Endothelial cell of umbilical vein (primary cell): ENCODE measurements around the gene WAC. TPM values are rescaled to one million over a fixed set of nuclear protein-coding genes. Genes with fewer than 3 reads are reported as not detected.
A peak's percentile ranks its signal among the peaks of the same experiment; 100 is the strongest.

Experiments used
- BruUV-seq: library from RNA; stranded (reverse); fragments of 400-500 nt; replicated peaks from 2 replicates; lab custom pipeline; 2021; lab: Mats Ljungman, UMichigan
- CTCF ChIA-PET: fragments of 300-600, 350-600 bp; sonication (Branson Sonifier 250); formaldehyde crosslinking; loops from one replicate; lab custom pipeline; 2021; ENCODE audit warnings: antibody characterized with exemption, inconsistent platforms; lab: Charles Lee
- POLR2A ChIA-PET: fragments of 300-600, 350-600 bp; sonication (Branson Sonifier 250); formaldehyde crosslinking; loops from one replicate; lab custom pipeline; 2021; ENCODE audit warnings: antibody characterized with exemption, inconsistent platforms; lab: Charles Lee
- DNase-seq: peaks from one replicate; pipeline ENCODE4 v3.0.0-alpha.2; 2011; ENCODE audit warnings: low read depth, low spot score
- FAIRE-seq: peaks from 2 replicates; lab custom pipeline; 2011; peaks lifted over from hg19 to GRCh38; lab: Jason Lieb, UNC
- H2AFZ ChIP-seq: 2 replicates; pipeline ENCODE4 v1.6.0; 2012; ENCODE audit warnings: low read depth, low read length, control low read depth, inconsistent platforms
- H3K27ac ChIP-seq: 2 replicates; pipeline ENCODE4 v1.5.1; 2011; ENCODE audit warnings: low read depth, mild to moderate bottlenecking, control low read depth, low read length, moderate library complexity; ENCODE audit not compliant: insufficient read depth
- H3K27me3 ChIP-seq, 2 experiments: 2 replicates each; pipeline versions ENCODE4 v1.6.0 to v1.6.1; 2011; ENCODE audit warnings: low read length in 2 of 2, mixed read lengths in 1 of 2; ENCODE audit not compliant: control insufficient read depth in 2 of 2, insufficient read depth in 2 of 2
- H3K36me3 ChIP-seq, 2 experiments: 2 replicates in 1 of 2; 3 replicates in 1 of 2; pipeline ENCODE4 v1.5.1; 2011; ENCODE audit warnings: low read length in 2 of 2, mild to moderate bottlenecking in 1 of 2, moderate library complexity in 1 of 2; ENCODE audit not compliant: control insufficient read depth in 2 of 2, insufficient read depth in 2 of 2; ENCODE audit errors: extremely low read depth in 1 of 2
- H3K4me1 ChIP-seq: 3 replicates; pipeline ENCODE4 v1.5.1; 2011; ENCODE audit warnings: mild to moderate bottlenecking, low read length; ENCODE audit not compliant: control insufficient read depth, insufficient read depth; ENCODE audit errors: extremely low read depth
- H3K4me2 ChIP-seq: 2 replicates; pipeline ENCODE4 v1.6.1; 2011; ENCODE audit warnings: low read length, control low read depth, mixed read lengths; ENCODE audit not compliant: insufficient read depth
- H3K4me3 ChIP-seq, 3 experiments: fragments of 200-600 bp in 1 of 3; sonication (generic), shearing (Covaris generic) in 1 of 3; replicated peaks in 1 of 3; 2 replicates each; pipeline ENCODE4 v1.5.1; 2011 to 2016; ENCODE audit warnings: control low read depth in 3 of 3, low read length in 3 of 3, mild to moderate bottlenecking in 2 of 3, inconsistent platforms in 1 of 3, low read depth in 1 of 3, moderate library complexity in 1 of 3; ENCODE audit not compliant: insufficient read depth in 1 of 3
- H3K79me2 ChIP-seq: 2 replicates; pipeline ENCODE4 v1.6.0; 2012; ENCODE audit warnings: low read length, inconsistent platforms; ENCODE audit not compliant: control insufficient read depth, insufficient read depth
- H3K9ac ChIP-seq: replicated peaks from 2 replicates; pipeline ENCODE3; 2011; ENCODE audit warnings: low read length, control low read depth; ENCODE audit not compliant: insufficient read depth; ENCODE audit errors: extremely low read depth
- H3K9me1 ChIP-seq: replicated peaks from 3 replicates; pipeline ENCODE4 v1.6.0; 2011; ENCODE audit warnings: mild to moderate bottlenecking, low read length; ENCODE audit not compliant: control insufficient read depth, insufficient read depth; ENCODE audit errors: extremely low read depth
- H3K9me3 ChIP-seq: replicated peaks from 2 replicates; pipeline ENCODE4 v1.5.1; 2012; ENCODE audit warnings: low read length, inconsistent platforms; ENCODE audit not compliant: control insufficient read depth, insufficient read depth
- H4K20me1 ChIP-seq: replicated peaks from 2 replicates; pipeline ENCODE3; 2011; ENCODE audit warnings: mild to moderate bottlenecking, low read length; ENCODE audit not compliant: control insufficient read depth, insufficient read depth; ENCODE audit errors: extremely low read depth
- EZH2 ChIP-seq: IDR thresholded peaks from 2 replicates; pipeline ENCODE4 v1.6.1; 2012; ENCODE audit warnings: borderline replicate concordance, low read depth, mild to moderate bottlenecking, moderate library complexity, low read length, inconsistent platforms; ENCODE audit not compliant: severe bottlenecking
- FOS ChIP-seq: IDR thresholded peaks from 2 replicates; pipeline ENCODE4 v1.6.1; 2011; ENCODE audit warnings: mild to moderate bottlenecking, low read length, moderate library complexity, borderline replicate concordance; ENCODE audit not compliant: insufficient read depth
- GATA2 ChIP-seq: IDR thresholded peaks from 2 replicates; pipeline ENCODE4 v1.7.0; 2011; ENCODE audit warnings: low read depth, mild to moderate bottlenecking, moderate library complexity, mixed read lengths, low read length; ENCODE audit not compliant: insufficient read length, insufficient read depth
- JUN ChIP-seq: IDR thresholded peaks from 2 replicates; pipeline ENCODE4 v1.6.1; 2011; ENCODE audit warnings: borderline replicate concordance, low read depth; ENCODE audit not compliant: insufficient read length, insufficient read depth
- MYC ChIP-seq: IDR thresholded peaks from one replicate; pipeline ENCODE4 v1.6.1; 2011; ENCODE audit warnings: mild to moderate bottlenecking, low read depth, low read length
- POLR2A ChIP-seq: IDR thresholded peaks from 2 replicates; pipeline ENCODE4 v1.6.1; 2012; ENCODE audit warnings: low read depth, mild to moderate bottlenecking, control low read depth, low read length
- POLR2AphosphoS5 ChIP-seq: IDR thresholded peaks from 2 replicates; pipeline ENCODE4 v1.6.1; 2012; ENCODE audit warnings: low read depth, mild to moderate bottlenecking, control low read depth, low read length, moderate library complexity; ENCODE audit not compliant: insufficient read depth
- dilution Hi-C: fragments of 300-500 bp; cut with MboI; formaldehyde crosslinking; loops from one replicate; pipeline ENCODE4 v1.15.0; 2019; ENCODE audit warnings: low sequenced_read_pairs; ENCODE audit not compliant: extremely low pct_ligation_motif_present
- intact Hi-C: fragments of 100-400 bp; cut with micrococcal nuclease; formaldehyde crosslinking; loops from one replicate; pipeline ENCODE4 v1.10.0; 2022
- polyA plus RNA-seq, 4 experiments: library from polyadenylated mRNA; depleted of rRNA in 3 of 4; stranded (reverse) in 3 of 4; unstranded in 1 of 4; fragments of >200 nt; gene quantifications; 2 replicates each; pipeline versions ENCODE4 v1.2.1 to v1.2.3, GENCODE V29; 2011 to 2012; ENCODE audit warnings: missing spikeins in 1 of 4
- total RNA-seq: library from RNA; stranded (reverse); gene quantifications from 2 replicates; pipeline ENCODE4 v1.2.3, GENCODE V29; 2021
- TF ChIP-seq, protein P1 (sequence below), 2 donors: IDR thresholded peaks; 1 replicate in 1 of 2; 2 replicates in 1 of 2; pipeline ENCODE4 v1.5.1; 2011; ENCODE audit warnings: low read length in 2 of 2, mild to moderate bottlenecking in 2 of 2, moderate library complexity in 2 of 2, control low read depth in 1 of 2, inconsistent platforms in 1 of 2, low read depth in 1 of 2; ENCODE audit not compliant: insufficient read depth in 1 of 2; ENCODE audit errors: extremely low read depth in 1 of 2
- TF ChIP-seq, protein P2 (sequence below): IDR thresholded peaks from 2 replicates; pipeline ENCODE4 v1.6.1; 2011; ENCODE audit not compliant: insufficient read depth, insufficient read length

The WAC gene
- total and polyA plus RNA-seq, 2 donors (not counting 3 experiments of a cell fraction or from before 2014, with no cell fraction given): 49.2 to 101 TPM

DNA sequence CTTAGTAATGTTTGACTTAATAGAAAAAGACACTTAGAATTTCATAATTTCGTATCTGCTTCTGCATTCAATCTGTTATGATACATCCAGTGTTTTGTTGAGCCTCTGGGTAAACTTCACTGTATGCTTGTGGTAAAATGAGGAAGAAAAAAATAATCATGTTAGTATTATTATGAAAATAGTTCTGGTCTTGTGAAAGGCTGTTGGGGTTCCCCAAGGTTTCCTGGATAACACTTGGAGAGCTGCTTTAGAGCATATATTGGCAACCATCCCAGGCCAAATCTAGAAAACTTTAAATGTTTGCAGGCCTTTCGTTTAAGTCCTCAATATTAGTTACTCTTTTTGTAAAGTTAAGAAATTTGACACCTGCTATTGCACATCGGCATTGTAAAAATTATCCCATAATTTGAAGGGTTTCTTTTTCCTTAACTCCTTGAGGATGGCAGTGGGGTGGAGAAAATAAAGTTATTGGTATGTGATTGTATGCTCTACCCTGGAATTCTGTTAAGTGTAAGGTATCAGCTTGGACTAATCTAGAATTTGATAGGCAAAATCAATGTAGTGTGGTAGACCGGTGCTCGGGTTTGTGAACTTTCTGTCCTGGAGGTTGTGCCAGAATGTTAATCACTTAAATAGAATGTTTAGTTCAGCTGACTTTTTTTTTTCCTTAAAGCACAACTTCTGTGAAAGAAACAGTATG is 54.5 kb downstream of the WAC start:
- no TSS peak for BruUV-seq
- Histone ChIP-seq H3K27ac (no peak overlapping the region), H3K9me1 (no peaks in the 10 kb centered on the region), H3K79me2 (peaks cover 92% of the 10 kb centered on the region), H3K27me3 (no peaks in the 10 kb centered on the region), H3K36me3 (peaks cover 16 to 23% of the 10 kb centered on the region in 2 experiments), H3K4me3 (no peak overlapping the region), H3K9ac (no peak overlapping the region), H3K4me1 (peaks cover 5% of the 10 kb centered on the region), H3K4me2 (no peak overlapping the region), H3K9me3 (no peaks in the 10 kb centered on the region), H4K20me1 (peaks cover 24% of the 10 kb centered on the region), H2AFZ (no peak overlapping the region)
- DNase-seq: peak; percentile 34
- no peak for TF ChIP-seq MYC
- no peak for TF ChIP-seq POLR2AphosphoS5
- TF ChIP-seq GATA2: no peak
- TF ChIP-seq, protein P1, sequence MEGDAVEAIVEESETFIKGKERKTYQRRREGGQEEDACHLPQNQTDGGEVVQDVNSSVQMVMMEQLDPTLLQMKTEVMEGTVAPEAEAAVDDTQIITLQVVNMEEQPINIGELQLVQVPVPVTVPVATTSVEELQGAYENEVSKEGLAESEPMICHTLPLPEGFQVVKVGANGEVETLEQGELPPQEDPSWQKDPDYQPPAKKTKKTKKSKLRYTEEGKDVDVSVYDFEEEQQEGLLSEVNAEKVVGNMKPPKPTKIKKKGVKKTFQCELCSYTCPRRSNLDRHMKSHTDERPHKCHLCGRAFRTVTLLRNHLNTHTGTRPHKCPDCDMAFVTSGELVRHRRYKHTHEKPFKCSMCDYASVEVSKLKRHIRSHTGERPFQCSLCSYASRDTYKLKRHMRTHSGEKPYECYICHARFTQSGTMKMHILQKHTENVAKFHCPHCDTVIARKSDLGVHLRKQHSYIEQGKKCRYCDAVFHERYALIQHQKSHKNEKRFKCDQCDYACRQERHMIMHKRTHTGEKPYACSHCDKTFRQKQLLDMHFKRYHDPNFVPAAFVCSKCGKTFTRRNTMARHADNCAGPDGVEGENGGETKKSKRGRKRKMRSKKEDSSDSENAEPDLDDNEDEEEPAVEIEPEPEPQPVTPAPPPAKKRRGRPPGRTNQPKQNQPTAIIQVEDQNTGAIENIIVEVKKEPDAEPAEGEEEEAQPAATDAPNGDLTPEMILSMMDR (IDR thresholded peaks at IDR 0.05; ENCODE audit: extremely low read depth in 1 of 2, insufficient read depth in 1 of 2, low read depth in 1 of 2, low read length in 2 of 2): no peak
- TF ChIP-seq JUN: no peak
- TF ChIP-seq FOS: no peak
- TF ChIP-seq, protein P2, sequence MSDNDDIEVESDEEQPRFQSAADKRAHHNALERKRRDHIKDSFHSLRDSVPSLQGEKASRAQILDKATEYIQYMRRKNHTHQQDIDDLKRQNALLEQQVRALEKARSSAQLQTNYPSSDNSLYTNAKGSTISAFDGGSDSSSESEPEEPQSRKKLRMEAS: no peak
- TF ChIP-seq POLR2A: no peak
- TF ChIP-seq EZH2: no peak
- dilution Hi-C loops: no loop called here
- intact Hi-C loops: loop anchor here (5.0 kb wide), 1 partner anchor 155 kb away; no protein-coding TSS in a partner anchor
- no peak for FAIRE-seq
- ChIA-PET CTCF (interaction anchor here (1.0 to 1.9 kb wide), 3 partner anchors 17 to 717 kb away, joined by 3 to 4 read pairs (median 3); no protein-coding TSS in a partner anchor), POLR2A (no interaction called here)
